GM21825 (cell line): ENCODE measurements around the gene PKD1.
"Not testable (repeated sequence)": the region's sequence is repeated elsewhere in the genome, so short reads cannot be mapped to it uniquely, and the experiment has no call there.

Experiments used
- ATAC-seq: cut with Tn5 transposase; IDR thresholded peaks from one replicate; pipeline ENCODE4 v1.9.1; 2021; ENCODE audit warnings: mild to moderate bottlenecking, moderate library complexity; ENCODE audit not compliant: unreplicated experiment

PKD1 gene

GRCh38 chr16:2152695-2153506 lies 17.2 kb upstream of the PKD1 start:
- ATAC-seq, result no peak

- ATAC-seq, result no peak
Observed at GRCh38 chr16:2151188-2152091, 15.7 kb upstream of the PKD1 start.

DNA sequence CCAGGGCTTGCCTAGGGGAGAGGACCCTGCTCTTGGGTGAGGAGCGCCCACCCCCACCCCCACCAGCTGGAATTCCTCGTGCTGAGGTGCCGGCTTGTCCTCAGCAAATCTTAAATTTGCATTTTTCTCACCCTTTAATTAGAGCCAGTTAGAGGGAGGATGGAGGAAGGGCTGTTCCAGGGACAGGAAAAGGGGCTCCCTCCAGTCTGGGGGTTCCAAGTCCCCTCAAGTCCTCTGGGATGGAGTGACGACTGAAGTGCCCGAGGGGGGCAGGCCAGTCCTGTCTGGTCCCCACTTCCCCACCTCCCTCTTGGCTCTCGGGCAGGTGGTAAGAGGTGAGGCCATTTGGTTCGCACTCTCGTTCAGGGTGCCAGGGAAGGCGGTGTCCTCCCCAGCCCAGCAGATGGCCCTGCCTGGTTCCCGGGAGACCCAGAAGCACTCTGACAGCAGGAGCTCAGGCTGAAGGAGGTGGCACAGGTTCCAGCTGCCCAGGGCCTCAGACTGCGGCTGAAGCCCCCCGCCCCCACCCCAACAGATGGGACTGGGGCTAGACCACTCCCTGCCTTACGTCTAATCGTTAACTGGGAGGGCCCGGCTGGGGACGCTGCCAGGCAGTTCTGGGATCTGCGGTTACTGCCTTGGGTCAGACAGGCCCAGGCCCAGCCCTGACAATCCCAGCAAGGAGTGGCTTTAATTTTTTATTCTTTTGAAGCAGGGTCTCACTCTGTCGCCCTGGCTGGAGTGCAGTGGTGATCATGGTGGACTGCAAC lies 14.9 kb upstream of the PKD1 start:
- no peak for ATAC-seq

GRCh38 chr16:2149630-2150417 lies 14.1 kb upstream of the PKD1 start:
- ATAC-seq, result no peak

DNA sequence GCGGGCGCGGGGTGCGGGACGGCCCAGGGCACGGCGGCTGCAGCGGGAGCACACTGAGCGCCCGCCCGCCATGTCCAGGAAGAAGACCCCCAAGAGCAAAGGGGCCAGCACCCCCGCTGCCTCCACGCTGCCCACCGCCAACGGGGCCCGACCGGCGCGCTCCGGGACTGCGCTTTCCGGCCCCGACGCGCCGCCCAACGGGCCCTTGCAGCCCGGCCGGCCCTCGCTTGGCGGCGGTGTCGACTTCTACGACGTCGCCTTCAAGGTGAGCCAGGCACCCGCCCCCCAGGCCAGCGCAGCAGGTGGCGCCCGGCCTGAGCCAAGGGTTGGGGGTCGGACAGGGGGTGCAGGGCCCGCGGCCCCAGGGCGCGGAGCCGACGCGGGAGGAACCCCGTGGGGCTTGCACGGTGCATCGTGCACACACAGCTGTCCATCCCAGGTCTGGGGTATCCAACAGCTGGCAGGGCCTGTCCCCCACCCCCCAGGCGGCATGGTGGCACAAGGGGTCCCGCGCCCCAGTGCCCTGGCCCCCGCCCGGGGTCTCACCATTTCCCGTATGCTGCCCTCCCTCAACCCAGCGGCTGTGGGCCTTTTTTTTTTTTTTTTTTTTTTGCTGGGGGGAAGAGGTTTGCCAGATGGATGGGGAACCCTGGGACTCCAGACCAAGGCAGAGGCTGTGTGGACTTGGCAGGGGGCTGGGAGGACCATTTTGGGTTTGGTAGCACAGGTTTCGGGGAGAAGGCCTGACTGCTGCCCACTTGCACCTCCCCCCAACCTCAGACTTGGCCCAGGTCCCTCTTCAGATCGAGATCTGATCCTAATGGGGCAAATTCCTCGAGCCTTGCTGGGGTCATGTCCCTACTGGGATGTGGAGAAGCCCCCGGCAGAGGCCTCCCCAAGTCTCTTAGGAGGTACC lies 13.3 kb upstream of the PKD1 start:
- no peak for ATAC-seq

GRCh38 chr16:2147981-2148671 lies 12.4 kb upstream of the PKD1 start, which contains the start of gene RAB26:
Gene RAB26, plus strand, starts transcription at chr16:2148625. Its CDS starts 159 bp downstream, at chr16:2148784.
- ATAC-seq, result no peak

DNA sequence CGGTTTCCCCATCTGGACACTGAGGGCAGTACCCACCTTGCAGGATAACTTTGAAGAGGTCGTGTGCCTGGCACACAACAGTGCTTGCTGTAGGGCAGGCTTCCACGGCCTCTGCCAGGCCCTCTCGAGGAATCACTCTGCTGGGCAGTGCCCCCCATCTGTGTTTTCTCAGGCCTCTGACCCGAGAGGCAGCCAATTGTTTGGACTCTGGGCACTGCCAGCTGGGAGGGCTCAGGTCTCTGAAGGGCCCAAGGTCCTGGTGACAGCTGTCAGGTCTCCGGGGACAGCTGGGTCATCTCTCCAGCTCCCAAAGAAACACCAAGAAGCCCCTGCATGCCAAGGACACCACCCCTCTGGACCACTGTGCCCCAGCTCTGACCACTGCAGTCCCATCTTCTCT lies 11.7 kb upstream of the PKD1 start:
- ATAC-seq, result no peak

GRCh38 chr16:2145843-2146242 lies 10.1 kb upstream of the PKD1 start:
- ATAC-seq, result no peak

DNA sequence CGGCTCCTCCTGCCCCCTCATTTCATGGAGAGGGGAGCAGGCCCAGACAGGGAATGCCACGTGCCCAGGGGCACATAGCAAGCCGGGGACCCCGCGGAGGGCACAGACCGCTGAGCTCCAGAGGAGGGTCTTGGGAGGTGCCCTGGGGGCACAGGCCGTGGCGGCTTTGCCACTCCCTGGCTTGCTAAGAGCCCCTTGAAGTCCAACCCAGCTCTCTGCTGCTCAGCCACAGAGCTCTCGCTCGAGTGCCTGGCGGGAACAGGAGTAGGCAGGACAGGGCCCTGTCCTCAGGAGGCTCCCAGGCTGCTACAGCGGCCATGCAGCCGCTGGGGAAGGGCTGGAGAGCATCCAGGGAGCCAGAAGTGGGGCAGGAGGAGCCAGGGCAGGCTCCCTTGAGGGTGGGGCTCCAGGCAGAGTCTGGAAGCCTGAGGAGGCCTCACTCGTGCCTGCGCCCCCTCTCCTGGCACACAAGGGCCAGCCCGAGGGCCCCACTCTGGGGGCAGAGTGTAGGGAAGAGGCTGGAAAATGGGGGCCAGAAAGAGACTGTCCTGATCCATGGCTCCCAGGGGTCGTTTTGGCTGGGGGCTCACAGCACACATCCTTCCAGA lies 8.3 kb upstream of the PKD1 start:
- no peak for ATAC-seq

DNA sequence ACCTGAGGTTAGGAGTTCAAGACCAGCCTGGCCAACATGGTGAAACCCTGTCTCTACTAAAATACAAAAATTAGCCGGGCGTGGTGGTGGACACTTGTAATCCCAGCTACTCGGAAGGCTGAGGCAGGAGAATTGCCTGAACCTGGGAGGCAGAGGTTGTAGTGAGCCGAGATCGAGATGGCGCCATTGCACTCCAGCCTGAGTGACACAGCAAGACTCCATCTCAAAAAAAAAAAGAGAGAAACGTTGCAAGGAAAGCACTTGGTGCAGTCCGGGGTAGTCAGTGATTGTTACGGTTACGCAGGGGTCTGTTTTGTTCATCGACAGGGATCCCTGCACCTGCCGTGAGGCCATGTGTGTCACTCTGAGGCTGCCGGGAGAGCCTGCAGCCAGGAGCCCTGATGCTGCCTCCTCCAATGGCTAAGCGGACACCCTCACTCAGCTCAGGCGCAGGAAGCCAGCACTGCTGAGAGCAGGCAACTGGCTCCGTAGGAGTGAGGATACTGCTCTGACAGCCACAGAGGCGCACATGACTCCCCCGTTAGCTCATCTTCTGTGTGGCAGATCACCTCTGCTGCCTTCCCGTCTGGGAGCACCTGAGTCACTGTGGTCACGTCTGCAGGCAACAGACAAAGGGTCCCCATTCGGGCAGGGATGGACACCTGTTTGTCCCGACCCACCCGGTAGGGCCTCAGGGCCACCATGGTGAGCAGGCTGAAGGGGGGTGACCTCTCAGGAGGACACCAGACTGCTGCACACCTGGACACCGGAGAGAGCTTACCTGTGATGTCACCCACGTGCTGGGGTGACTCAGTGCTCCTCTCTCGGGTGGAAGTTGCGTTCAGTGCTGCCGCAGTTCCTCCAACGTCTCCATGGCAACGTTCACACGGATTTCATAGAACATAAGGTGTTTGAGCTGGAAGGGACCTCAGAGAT lies 7.5 kb upstream of the PKD1 start:
- ATAC-seq, result no peak

DNA sequence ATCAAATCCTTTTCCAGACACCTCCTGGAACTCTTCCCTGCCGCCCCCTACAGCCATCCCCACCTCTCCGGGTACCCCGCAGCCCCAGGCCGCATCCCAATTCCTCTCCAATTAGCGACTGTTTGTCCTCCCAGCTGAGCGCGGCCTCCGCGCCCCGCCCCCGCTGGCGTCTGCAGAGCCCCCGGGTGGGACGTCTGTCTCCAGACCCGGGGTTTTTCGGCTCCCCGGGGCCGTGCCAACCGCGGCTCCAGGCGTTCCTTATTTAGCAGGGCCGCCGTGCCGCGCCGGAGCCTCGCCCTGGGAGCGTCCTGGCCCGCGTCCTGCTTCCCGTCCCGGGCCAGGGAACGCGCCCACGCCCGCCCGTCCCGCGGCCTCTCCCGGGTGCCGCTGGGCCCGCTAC lies 627 bp downstream of the PKD1 start:
- ATAC-seq, result not testable (repeated sequence)

- not testable (repeated sequence) for ATAC-seq
Observed at GRCh38 chr16:2133797-2134196, 1.9 kb downstream of the PKD1 start.

DNA sequence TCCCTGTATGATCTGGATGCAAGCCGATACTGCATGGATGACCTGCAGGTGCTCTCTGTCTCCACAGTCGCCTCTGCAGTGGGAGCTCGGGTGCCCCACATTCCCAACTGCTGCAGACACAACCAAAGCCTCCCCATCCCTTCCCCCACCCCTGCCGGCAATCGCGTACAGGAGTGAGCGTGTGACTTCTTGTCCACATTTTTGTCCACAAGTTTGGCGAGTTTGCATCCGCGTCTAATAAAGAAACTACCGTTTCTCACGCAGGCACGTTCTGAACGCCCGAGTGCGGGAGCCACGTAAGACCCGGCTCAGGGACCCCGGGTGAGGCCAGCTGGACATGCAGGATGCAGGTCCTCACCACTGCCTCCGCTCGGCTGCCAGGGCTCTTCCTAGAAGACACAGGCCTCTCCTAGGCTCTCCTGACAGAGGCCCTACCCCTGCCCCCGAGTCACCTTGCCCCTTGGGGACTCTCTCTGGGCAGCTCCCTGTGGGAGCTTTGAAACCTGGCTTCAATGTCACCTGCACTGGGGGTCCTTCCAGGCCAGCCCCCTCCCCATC lies 5.7 kb downstream of the PKD1 start:
- not testable (repeated sequence) for ATAC-seq

GRCh38 chr16:2129251-2129650 lies 6.4 kb downstream of the PKD1 start:
- not testable (repeated sequence) for ATAC-seq

GRCh38 chr16:2127630-2128280 lies 7.9 kb downstream of the PKD1 start:
- not testable (repeated sequence) for ATAC-seq

DNA sequence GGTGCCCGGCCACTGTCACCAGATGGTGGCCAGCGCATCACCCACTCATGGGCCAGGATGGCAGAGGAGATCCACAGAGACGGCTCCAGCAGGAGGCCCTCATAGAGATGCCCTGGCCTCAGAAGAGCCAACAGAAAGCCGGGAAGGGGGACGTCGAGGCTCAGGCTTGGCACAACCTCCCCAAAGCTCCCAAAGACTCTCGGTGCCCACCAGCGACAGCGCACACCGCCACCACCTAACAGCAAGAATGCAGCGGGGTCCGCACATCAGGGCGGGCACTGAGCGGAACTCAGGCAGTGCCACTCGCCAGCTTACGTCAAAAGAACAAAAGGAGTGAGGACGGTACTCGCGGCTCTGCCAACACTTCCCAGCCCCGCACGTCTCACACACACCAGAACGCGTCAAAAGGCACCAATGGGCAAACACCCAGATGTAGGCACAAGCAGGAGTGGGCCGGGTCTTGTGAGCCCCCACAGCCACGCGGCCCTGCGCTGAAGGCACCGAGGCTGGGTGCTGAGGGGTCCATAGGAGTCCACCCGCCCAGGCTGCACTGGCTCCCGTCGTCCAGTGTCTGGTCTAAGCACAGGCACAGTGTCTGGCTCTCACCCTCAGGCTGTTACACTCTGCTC lies 8.7 kb downstream of the PKD1 start:
- ATAC-seq, result not testable (repeated sequence)
